Activated naive CD4-positive, alpha-beta T cell treated with anti-CD3 and anti-CD28 coated beads, Interleukin-2, amount 50 U/mL, for 24 hours (primary cell): ENCODE results near the gene MOB1A.
A peak's percentile ranks its signal among the peaks of the same experiment; 100 is the strongest.

Source experiments
- H3K27ac Mint-ChIP-seq: one replicate; pipeline ENCODE4 v1.8.0; 2021; ENCODE audit warnings: mild to moderate bottlenecking, mixed read lengths
- H3K27me3 Mint-ChIP-seq: one replicate; pipeline ENCODE4 v1.8.0; 2021; ENCODE audit warnings: mixed read lengths
- H3K36me3 Mint-ChIP-seq: one replicate; pipeline ENCODE4 v1.8.0; 2021; ENCODE audit warnings: mixed read lengths
- H3K4me1 Mint-ChIP-seq: one replicate; pipeline ENCODE4 v1.8.0; 2021; ENCODE audit warnings: mixed read lengths
- H3K4me3 Mint-ChIP-seq: one replicate; pipeline ENCODE4 v1.8.0; 2021; ENCODE audit warnings: mild to moderate bottlenecking, mixed read lengths
- H3K9me3 Mint-ChIP-seq: one replicate; pipeline ENCODE4 v1.8.0; 2021; ENCODE audit warnings: mixed read lengths

MOB1A gene

DNA sequence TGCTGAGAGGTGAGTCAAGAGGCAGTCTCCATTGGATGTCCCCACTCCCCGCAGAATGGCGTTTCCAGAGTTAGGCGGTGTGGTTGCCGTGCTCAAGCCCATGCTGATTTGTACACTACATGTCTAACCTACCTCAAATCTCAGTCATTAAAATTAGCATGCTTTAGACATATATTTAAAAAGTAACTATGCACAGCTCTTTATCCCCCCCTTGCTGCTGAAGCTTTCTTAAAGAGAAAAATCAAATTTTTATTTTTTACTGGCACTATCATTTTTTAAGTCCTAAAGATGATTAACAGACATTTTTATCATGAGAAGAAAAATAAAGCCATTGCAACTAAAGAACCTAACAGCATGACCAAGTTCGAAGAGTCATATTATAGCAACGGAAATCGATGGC lies 73.8 kb downstream of the MOB1A start:
- H3K9me3 Mint-ChIP-seq, result no peaks in the 10 kb centered on the region
- no peaks in the 10 kb centered on the region for H3K27me3 Mint-ChIP-seq
- peaks cover 6% of the 10 kb centered on the region for H3K4me1 Mint-ChIP-seq
- H3K27ac Mint-ChIP-seq, result no peak overlapping the region
- H3K36me3 Mint-ChIP-seq, result peaks cover 5% of the 10 kb centered on the region
- H3K4me3 Mint-ChIP-seq, result no peak overlapping the region

DNA sequence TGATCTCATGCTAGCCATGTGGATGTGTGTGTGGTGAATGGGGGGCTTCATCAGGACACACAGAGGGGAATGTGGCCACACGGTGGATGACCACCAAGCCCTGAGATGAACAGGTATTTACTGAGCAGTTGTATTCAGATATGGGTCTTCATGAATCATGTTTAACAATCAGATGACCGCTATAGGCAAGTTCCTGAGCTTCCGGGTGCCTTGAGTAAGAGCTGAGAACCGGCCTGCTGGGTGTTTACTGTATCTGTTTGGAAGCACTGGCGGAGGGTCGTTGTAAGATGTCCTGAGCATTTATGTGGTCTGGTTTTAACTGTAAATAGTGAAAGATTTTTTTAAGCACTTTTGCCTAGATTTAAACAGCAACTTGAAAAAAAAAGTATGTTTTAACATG lies 74.9 kb downstream of the MOB1A start:
- peak overlapping the region; percentile 38 for H3K27ac Mint-ChIP-seq
- no peak overlapping the region for H3K4me3 Mint-ChIP-seq
- peaks cover 6% of the 10 kb centered on the region for H3K4me1 Mint-ChIP-seq
- no peaks in the 10 kb centered on the region for H3K27me3 Mint-ChIP-seq
- no peaks in the 10 kb centered on the region for H3K9me3 Mint-ChIP-seq
- peaks cover 10% of the 10 kb centered on the region for H3K36me3 Mint-ChIP-seq
